SH-SY5Y (cell line): ENCODE data around the gene DLG2.

Source experiments
- GATA2 ChIP-seq: IDR thresholded peaks from 2 replicates; pipeline ENCODE4 v1.6.1; 2011; ENCODE audit warnings: mild to moderate bottlenecking, low read depth, low read length
- GATA3 ChIP-seq: IDR thresholded peaks from 2 replicates; pipeline ENCODE4 v1.6.1; 2011; ENCODE audit warnings: low read depth, mild to moderate bottlenecking, low read length, moderate library complexity

DNA sequence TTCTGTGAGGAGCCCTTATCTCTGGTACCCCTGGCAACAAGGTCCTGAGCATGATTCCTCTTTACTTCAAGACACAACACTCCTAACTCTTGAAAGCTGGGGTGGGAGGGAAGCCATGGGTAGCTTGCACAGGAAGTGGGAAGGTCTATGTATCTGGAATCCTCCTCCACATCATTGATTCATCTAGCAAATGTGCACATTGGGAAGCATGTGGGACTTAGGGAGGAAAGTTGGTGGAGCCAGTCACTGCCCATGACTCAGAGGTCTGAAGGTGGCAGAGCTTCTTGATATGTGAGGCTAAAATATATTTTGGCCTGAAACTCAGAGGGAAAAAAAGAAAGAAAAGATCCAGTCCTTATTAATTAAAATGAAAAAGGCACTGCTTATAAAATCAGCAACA lies 1000.9 kb downstream of the DLG2 start:
- TF ChIP-seq GATA2, result no peak
- no peak for TF ChIP-seq GATA3
